ENCODE measurements around the gene STAT5A. TPM values are rescaled to one million over a fixed set of nuclear protein-coding genes. Genes with fewer than 3 reads are reported as not detected.

The STAT5A gene
- total and polyA plus RNA-seq, 9 of the 15 experiments (the other 6 are each of a cell fraction or from before 2014, with no cell fraction given): 79.9 to 415 (median 196) TPM

GRCh38 chr17:42329025-42329976, 41.0 kb downstream of the STAT5A start:
- peaks cover 72% of the 10 kb centered on the region for H3K36me3 ChIP-seq (ENCODE audit: control insufficient read depth, insufficient read depth, low read length)
- no peak for DNase-seq (ENCODE audit: extremely low read depth in 1 of 4, low spot score in 3 of 4)
- ChIA-PET CTCF (ENCODE audit: low intra/inter-chr PET ratio) (no interaction called here), POLR2A (interaction anchor here (0.6 to 1.7 kb wide), 3 partner anchors 12 to 127 kb away, joined by 3 to 7 read pairs (median 6); no protein-coding TSS in a partner anchor)
- H3K9ac ChIP-seq (ENCODE audit: insufficient read depth in 1 of 2, low read depth in 2 of 2, low read length in 2 of 2): no peak overlapping the region
- FAIRE-seq: no peak
- 81% methylated on average over 11 of the region's 11 CpGs for WGBS (ENCODE audit: insufficient coverage, low coverage, missing lambda C conversion rate)
- in situ Hi-C loops (cut with MboI): no loop called here
- H3K9me3 ChIP-seq (replicated peaks; ENCODE audit: control insufficient read depth, insufficient read depth, low read depth, low read length): no peaks in the 10 kb centered on the region
- ATAC-seq: no peak
- no peaks in the 10 kb centered on the region for H3K4me1 ChIP-seq (replicated peaks in 1 of 2; ENCODE audit: control insufficient read depth in 2 of 2, insufficient read depth in 2 of 2, low read length in 2 of 2)
- no peaks in the 10 kb centered on the region for H3K79me2 ChIP-seq (ENCODE audit: control insufficient read depth, insufficient read depth, low read length)
- no peak overlapping the region for H3K27ac ChIP-seq (ENCODE audit: extremely low read depth, low read depth, low read length)
- H3K4me3 ChIP-seq: no peak overlapping the region
- no peaks in the 10 kb centered on the region for H3K27me3 ChIP-seq (ENCODE audit: control insufficient read depth in 2 of 2, insufficient read depth in 2 of 2, low read length in 2 of 2)
- H3K4me2 ChIP-seq (ENCODE audit: insufficient read depth, low read length): no peak overlapping the region
- intact Hi-C loops (cut with micrococcal nuclease): no loop called here
- no peaks in the 10 kb centered on the region for H3K9me1 ChIP-seq (ENCODE audit: control insufficient read depth, insufficient read depth, low read length)
- no TSS peak for BruUV-seq (replicated peaks)
- H4K20me1 ChIP-seq (replicated peaks; ENCODE audit: control insufficient read depth, insufficient read depth, low read length): no peaks in the 10 kb centered on the region
- no peak overlapping the region for H2AFZ ChIP-seq (ENCODE audit: low read depth, low read length)
- TF ChIP-seq ZNF449 (CRISPR knock-in tag; IDR thresholded peaks at IDR 0.05): no peak
- no peak for TF ChIP-seq HDAC2 (IDR thresholded peaks at IDR 0.05)
- TF ChIP-seq ATF1 (CRISPR knock-in tag; IDR thresholded peaks at IDR 0.05): no peak
- no peak for TF ChIP-seq ATF1 (tag; IDR thresholded peaks at IDR 0.05)
- no peak for TF ChIP-seq SMAD2 (IDR thresholded peaks at IDR 0.05; ENCODE audit: low read depth, low read length)
- no peak for TF ChIP-seq NEUROD1 (IDR thresholded peaks at IDR 0.05; ENCODE audit: borderline replicate concordance, low read depth, low read length, partially characterized antibody)
- no peak for TF ChIP-seq SIN3B (IDR thresholded peaks at IDR 0.05; ENCODE audit: low read depth)
- TF ChIP-seq POLR2B (IDR thresholded peaks at IDR 0.05; ENCODE audit: low read depth, partially characterized antibody): no peak
- TF ChIP-seq SMARCA5 (IDR thresholded peaks at IDR 0.05): no peak
- TF ChIP-seq SIN3A (IDR thresholded peaks at IDR 0.05; ENCODE audit: borderline replicate concordance in 2 of 2, control insufficient read depth in 1 of 2, low read depth in 2 of 2, low read length in 2 of 2): no peak
- TF ChIP-seq BHLHE40 (IDR thresholded peaks at IDR 0.05; ENCODE audit: low read length): no peak
- TF ChIP-seq E2F4 (CRISPR knock-in tag; IDR thresholded peaks at IDR 0.05; ENCODE audit: low read depth): no peak
- no peak for TF ChIP-seq SNRNP70 (optimal IDR thresholded peaks at IDR 0.05; ENCODE audit: low read depth, low read length)
- TF ChIP-seq RBM15 (IDR thresholded peaks at IDR 0.05; ENCODE audit: insufficient read depth, low read length): no peak
- TF ChIP-seq ZNF174 (CRISPR knock-in tag; IDR thresholded peaks at IDR 0.05): no peak
- TF ChIP-seq TAF9B (IDR thresholded peaks at IDR 0.05; ENCODE audit: partially characterized antibody): no peak
- TF ChIP-seq ZNF41 (CRISPR knock-in tag; conservative IDR thresholded peaks at IDR 0.05): no peak
- TF ChIP-seq ZNF445 (CRISPR knock-in tag; IDR thresholded peaks at IDR 0.05; ENCODE audit: low read depth): no peak
- TF ChIP-seq SLC30A9 (CRISPR knock-in tag; IDR thresholded peaks at IDR 0.05): no peak
- no peak for TF ChIP-seq ETS1 (conservative IDR thresholded peaks at IDR 0.05; ENCODE audit: control insufficient read depth, low read depth, low read length)

Data from K562 (cell line).